Caco-2 (cell line): ENCODE results near the gene ABCC12. TPM values are rescaled to one million over a fixed set of nuclear protein-coding genes. Genes with fewer than 3 reads are reported as not detected.

Source experiments
- BruUV-seq: library from RNA; stranded (reverse); fragments of 400-500 nt; replicated peaks from 2 replicates; lab custom pipeline; 2021; lab: Mats Ljungman, UMichigan
- CTCF ChIA-PET: fragments of 300-600 bp; sonication (Branson Sonifier 250); formaldehyde crosslinking; loops from one replicate; lab custom pipeline; 2022; ENCODE audit warnings: antibody characterized with exemption; lab: Charles Lee
- POLR2A ChIA-PET: fragments of 300-600 bp; sonication (Branson Sonifier 250); formaldehyde crosslinking; loops from one replicate; lab custom pipeline; 2022; ENCODE audit warnings: antibody characterized with exemption; lab: Charles Lee
- DNase-seq, 2 experiments: peaks; one replicate each; pipeline versions ENCODE4 v3.0.0 to v3.0.0-alpha.2; 2020 to 2022
- H3K27me3 ChIP-seq: replicated peaks from 2 replicates; pipeline ENCODE4 v1.6.0; 2011; ENCODE audit warnings: low read length; ENCODE audit not compliant: control insufficient read depth, insufficient read depth
- H3K36me3 ChIP-seq: 2 replicates; pipeline ENCODE4 v1.5.1; 2011; ENCODE audit warnings: low read length; ENCODE audit not compliant: control insufficient read depth, insufficient read depth
- H3K4me1 ChIP-seq: fragments of 250-450 bp; sonication (Bioruptor Pico); 2 replicates; pipeline ENCODE4 v1.5.1; 2020; ENCODE audit warnings: mild to moderate bottlenecking
- H3K4me3 ChIP-seq: 2 replicates; pipeline ENCODE4 v1.5.1; 2011; ENCODE audit warnings: low read depth, mild to moderate bottlenecking, control low read depth, low read length
- H3K9me3 ChIP-seq: fragments of 250-450 bp; sonication (Bioruptor Pico); 2 replicates; pipeline ENCODE4 v1.5.1; 2020; ENCODE audit warnings: mild to moderate bottlenecking, moderate library complexity
- H3K27ac Mint-ChIP-seq: one replicate; pipeline ENCODE4 v1.8.0; 2022; ENCODE audit warnings: mixed read lengths; ENCODE audit not compliant: unreplicated experiment
- H3K27me3 Mint-ChIP-seq: one replicate; pipeline ENCODE4 v1.8.0; 2022; ENCODE audit warnings: mixed read lengths; ENCODE audit not compliant: insufficient read depth, unreplicated experiment
- H3K36me3 Mint-ChIP-seq: one replicate; pipeline ENCODE4 v1.8.0; 2022; ENCODE audit warnings: mild to moderate bottlenecking, mixed read lengths; ENCODE audit not compliant: insufficient read depth, unreplicated experiment
- H3K4me1 Mint-ChIP-seq: one replicate; pipeline ENCODE4 v1.8.0; 2022; ENCODE audit warnings: low read depth, mixed read lengths; ENCODE audit not compliant: unreplicated experiment
- H3K4me3 Mint-ChIP-seq: one replicate; pipeline ENCODE4 v1.8.0; 2022; ENCODE audit warnings: mild to moderate bottlenecking, moderate library complexity, mixed read lengths; ENCODE audit not compliant: unreplicated experiment
- H3K9me3 Mint-ChIP-seq: one replicate; pipeline ENCODE4 v1.8.0; 2022; ENCODE audit warnings: mixed read lengths; ENCODE audit not compliant: unreplicated experiment
- intact Hi-C: fragments of 100-400 bp; cut with micrococcal nuclease; formaldehyde crosslinking; loops from one replicate; pipeline ENCODE4 v1.10.0; 2022; ENCODE audit not compliant: unreplicated experiment
- total RNA-seq: library from RNA; stranded (reverse); gene quantifications from 2 replicates; pipeline ENCODE4 v1.2.3, GENCODE V29; 2022
- TF ChIP-seq, protein P1 (sequence below), 2 experiments: fragments of 200-600 bp in 1 of 2; IDR thresholded peaks; 1 replicate in 1 of 2; 2 replicates in 1 of 2; pipeline versions ENCODE4 v1.5.1 to v1.8.0; 2011 to 2022; ENCODE audit warnings: antibody characterized with exemption in 1 of 2, control low read depth in 1 of 2, inconsistent platforms in 1 of 2, low read depth in 1 of 2, low read length in 1 of 2, mild to moderate bottlenecking in 1 of 2, moderate library complexity in 1 of 2; ENCODE audit not compliant: insufficient read depth in 1 of 2, severe bottlenecking in 1 of 2, unreplicated experiment in 1 of 2

The ABCC12 gene
- total RNA-seq, 1 experiment from 2014 or later, result not detected

DNA sequence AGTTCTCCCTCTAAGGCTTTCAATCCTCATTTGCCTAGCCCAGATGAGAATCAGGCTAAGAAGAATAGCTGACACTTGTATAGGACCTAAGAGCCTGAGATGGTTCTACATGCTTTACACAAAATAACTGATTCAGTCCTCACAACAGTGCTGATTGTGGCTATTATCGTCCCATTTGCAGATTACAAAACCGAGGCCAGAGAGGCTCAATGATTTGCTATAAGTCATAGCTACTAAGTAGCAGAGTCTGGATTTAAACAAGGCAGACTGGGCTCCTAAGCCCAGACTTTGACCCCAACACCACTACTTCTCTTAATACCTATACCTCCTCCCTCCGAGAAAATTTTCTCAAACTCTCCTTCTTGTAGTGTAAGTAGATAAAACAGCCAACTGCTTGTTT is 23.1 kb downstream of the ABCC12 start:
- no peak overlapping the region for H3K27ac Mint-ChIP-seq
- H3K36me3 Mint-ChIP-seq, result no peaks in the 10 kb centered on the region
- CTCF ChIA-PET, result no interaction called here

GRCh38 chr16:48131201-48131935 is 24.4 kb downstream of the ABCC12 start:
- H3K27ac Mint-ChIP-seq, result no peak overlapping the region
- no peak overlapping the region for H3K4me3 Mint-ChIP-seq
- no peaks in the 10 kb centered on the region for H3K27me3 Mint-ChIP-seq

More for the DNA sequence above, 23.1 kb downstream of the ABCC12 start:
- no peak for DNase-seq
- Histone ChIP-seq H3K4me1 (no peaks in the 10 kb centered on the region), H3K9me3 (no peaks in the 10 kb centered on the region), H3K27me3 (no peaks in the 10 kb centered on the region), H3K4me3 (no peak overlapping the region), H3K36me3 (no peaks in the 10 kb centered on the region)
- TF ChIP-seq, protein P1, sequence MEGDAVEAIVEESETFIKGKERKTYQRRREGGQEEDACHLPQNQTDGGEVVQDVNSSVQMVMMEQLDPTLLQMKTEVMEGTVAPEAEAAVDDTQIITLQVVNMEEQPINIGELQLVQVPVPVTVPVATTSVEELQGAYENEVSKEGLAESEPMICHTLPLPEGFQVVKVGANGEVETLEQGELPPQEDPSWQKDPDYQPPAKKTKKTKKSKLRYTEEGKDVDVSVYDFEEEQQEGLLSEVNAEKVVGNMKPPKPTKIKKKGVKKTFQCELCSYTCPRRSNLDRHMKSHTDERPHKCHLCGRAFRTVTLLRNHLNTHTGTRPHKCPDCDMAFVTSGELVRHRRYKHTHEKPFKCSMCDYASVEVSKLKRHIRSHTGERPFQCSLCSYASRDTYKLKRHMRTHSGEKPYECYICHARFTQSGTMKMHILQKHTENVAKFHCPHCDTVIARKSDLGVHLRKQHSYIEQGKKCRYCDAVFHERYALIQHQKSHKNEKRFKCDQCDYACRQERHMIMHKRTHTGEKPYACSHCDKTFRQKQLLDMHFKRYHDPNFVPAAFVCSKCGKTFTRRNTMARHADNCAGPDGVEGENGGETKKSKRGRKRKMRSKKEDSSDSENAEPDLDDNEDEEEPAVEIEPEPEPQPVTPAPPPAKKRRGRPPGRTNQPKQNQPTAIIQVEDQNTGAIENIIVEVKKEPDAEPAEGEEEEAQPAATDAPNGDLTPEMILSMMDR (IDR thresholded peaks at IDR 0.05; ENCODE audit: insufficient read depth in 1 of 2, low read depth in 1 of 2, low read length in 1 of 2, severe bottlenecking in 1 of 2, unreplicated experiment in 1 of 2), result no peak
- Mint-ChIP-seq H3K9me3 (no peaks in the 10 kb centered on the region), H3K4me3 (no peak overlapping the region), H3K27me3 (no peaks in the 10 kb centered on the region), H3K4me1 (no peaks in the 10 kb centered on the region)
- POLR2A ChIA-PET, result no interaction called here
- intact Hi-C loops, result no loop called here
- no TSS peak for BruUV-seq

GRCh38 chr16:48129926-48130325 is 25.9 kb downstream of the ABCC12 start:
- no peaks in the 10 kb centered on the region for H3K27me3 ChIP-seq
- no peaks in the 10 kb centered on the region for H3K9me3 ChIP-seq
- H3K36me3 ChIP-seq, result no peaks in the 10 kb centered on the region
- no peak for DNase-seq
- H3K27me3 Mint-ChIP-seq, result no peaks in the 10 kb centered on the region
- intact Hi-C loops, result no loop called here
- no peaks in the 10 kb centered on the region for H3K36me3 Mint-ChIP-seq
- no peaks in the 10 kb centered on the region for H3K4me1 Mint-ChIP-seq
- POLR2A ChIA-PET, result no interaction called here
- H3K4me1 ChIP-seq, result no peaks in the 10 kb centered on the region
- no peak overlapping the region for H3K27ac Mint-ChIP-seq
- TF ChIP-seq, protein P1 (IDR thresholded peaks at IDR 0.05; ENCODE audit: insufficient read depth in 1 of 2, low read depth in 1 of 2, low read length in 1 of 2, severe bottlenecking in 1 of 2, unreplicated experiment in 1 of 2), result no peak
- no peak overlapping the region for H3K4me3 ChIP-seq
- CTCF ChIA-PET, result no interaction called here
- H3K9me3 Mint-ChIP-seq, result no peaks in the 10 kb centered on the region
- no TSS peak for BruUV-seq
- no peak overlapping the region for H3K4me3 Mint-ChIP-seq

More at GRCh38 chr16:48131201-48131935, 24.4 kb downstream of the ABCC12 start:
- POLR2A ChIA-PET, result no interaction called here
- Mint-ChIP-seq H3K9me3 (no peaks in the 10 kb centered on the region), H3K36me3 (no peaks in the 10 kb centered on the region), H3K4me1 (no peaks in the 10 kb centered on the region)
- no peak overlapping the region for H3K4me3 ChIP-seq
- no peaks in the 10 kb centered on the region for H3K9me3 ChIP-seq
- TF ChIP-seq, protein P1 (IDR thresholded peaks at IDR 0.05; ENCODE audit: insufficient read depth in 1 of 2, low read depth in 1 of 2, low read length in 1 of 2, severe bottlenecking in 1 of 2, unreplicated experiment in 1 of 2), result no peak
- H3K27me3 ChIP-seq, result no peaks in the 10 kb centered on the region
- no peak for DNase-seq
- intact Hi-C loops, result no loop called here
- H3K36me3 ChIP-seq, result no peaks in the 10 kb centered on the region
- H3K4me1 ChIP-seq, result no peaks in the 10 kb centered on the region
- no TSS peak for BruUV-seq
- CTCF ChIA-PET, result no interaction called here
